A673 (cell line): ENCODE results near the gene TMEM14C.

Experiments used
- EZH2 ChIP-seq: fragments of 200-600 bp; sonication (generic); IDR thresholded peaks from 2 replicates; pipeline ENCODE4 v1.6.1; 2017; ENCODE audit warnings: borderline replicate concordance, low read depth, mild to moderate bottlenecking, mixed read lengths, antibody characterized with exemption, low read length; ENCODE audit not compliant: poor library complexity, severe bottlenecking
- TF ChIP-seq, protein P1 (sequence below): fragments of 300-800, 200-600 bp; sonication (generic); conservative IDR thresholded peaks from 2 replicates; pipeline ENCODE4 v1.5.1; 2017; ENCODE audit warnings: low read depth, mild to moderate bottlenecking, antibody characterized with exemption, low read length, moderate library complexity, mixed read lengths

DNA sequence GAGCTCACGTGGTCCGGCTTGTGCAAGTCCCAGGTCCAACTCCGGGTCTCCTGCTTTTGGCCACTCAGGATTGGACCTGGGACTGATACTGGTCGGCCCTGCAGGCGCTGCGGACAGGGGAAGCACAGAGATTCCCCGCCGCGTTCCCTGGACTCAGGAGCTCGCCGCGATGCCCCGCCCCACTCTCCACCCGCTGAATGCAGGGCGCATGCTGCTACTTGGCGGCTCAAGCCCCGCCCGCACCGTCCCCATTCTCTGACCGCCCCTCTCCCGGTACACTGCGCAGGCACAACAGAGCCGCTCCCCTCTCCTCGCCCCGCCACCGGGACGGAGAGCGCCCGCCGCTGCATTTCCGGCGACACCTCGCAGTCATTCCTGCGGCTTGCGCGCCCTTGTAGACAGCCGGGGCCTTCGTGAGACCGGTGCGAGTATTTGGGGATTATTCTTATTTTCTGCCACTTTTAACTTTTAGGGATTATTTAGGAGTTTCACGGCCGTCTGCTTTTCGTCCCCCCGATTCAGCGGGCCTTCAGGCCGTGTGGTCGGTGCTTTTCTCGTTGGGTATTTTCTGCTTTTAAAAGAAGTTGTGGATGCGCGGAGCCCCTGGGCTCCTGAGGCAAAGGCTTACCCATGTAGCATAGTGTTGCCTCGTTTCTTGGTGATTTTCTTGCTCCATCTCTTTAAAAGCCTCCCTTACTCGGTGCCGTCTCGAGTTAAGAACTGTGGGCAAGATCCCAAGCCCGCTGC lies at the start of gene TMEM14C:
- TF ChIP-seq, protein P1, sequence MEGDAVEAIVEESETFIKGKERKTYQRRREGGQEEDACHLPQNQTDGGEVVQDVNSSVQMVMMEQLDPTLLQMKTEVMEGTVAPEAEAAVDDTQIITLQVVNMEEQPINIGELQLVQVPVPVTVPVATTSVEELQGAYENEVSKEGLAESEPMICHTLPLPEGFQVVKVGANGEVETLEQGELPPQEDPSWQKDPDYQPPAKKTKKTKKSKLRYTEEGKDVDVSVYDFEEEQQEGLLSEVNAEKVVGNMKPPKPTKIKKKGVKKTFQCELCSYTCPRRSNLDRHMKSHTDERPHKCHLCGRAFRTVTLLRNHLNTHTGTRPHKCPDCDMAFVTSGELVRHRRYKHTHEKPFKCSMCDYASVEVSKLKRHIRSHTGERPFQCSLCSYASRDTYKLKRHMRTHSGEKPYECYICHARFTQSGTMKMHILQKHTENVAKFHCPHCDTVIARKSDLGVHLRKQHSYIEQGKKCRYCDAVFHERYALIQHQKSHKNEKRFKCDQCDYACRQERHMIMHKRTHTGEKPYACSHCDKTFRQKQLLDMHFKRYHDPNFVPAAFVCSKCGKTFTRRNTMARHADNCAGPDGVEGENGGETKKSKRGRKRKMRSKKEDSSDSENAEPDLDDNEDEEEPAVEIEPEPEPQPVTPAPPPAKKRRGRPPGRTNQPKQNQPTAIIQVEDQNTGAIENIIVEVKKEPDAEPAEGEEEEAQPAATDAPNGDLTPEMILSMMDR = no peak
- TF ChIP-seq EZH2 = no peak
